SK-N-SH (cell line): ENCODE measurements around the gene STX1A. TPM values are rescaled to one million over a fixed set of nuclear protein-coding genes. Genes with fewer than 3 reads are reported as not detected.

ENCODE experiments used
- CTCF ChIA-PET: fragments of 300-600, 350-600 bp; formaldehyde crosslinking; extraction: SDS; loops from one replicate; lab custom pipeline; 2021; lab: Yijun Ruan, JAX
- POLR2A ChIA-PET: fragments of 350-600 bp; sonication (Branson Sonifier 250); formaldehyde crosslinking; extraction: SDS; loops from one replicate; lab custom pipeline; 2020; ENCODE audit warnings: antibody characterized with exemption, inconsistent platforms; lab: Yijun Ruan, JAX
- DNase-seq: peaks from one replicate; pipeline ENCODE4 v3.0.0; 2012
- H2AFZ ChIP-seq: fragments of 200-600 bp; sonication (generic); 2 replicates; pipeline ENCODE4 v1.8.1; 2016; ENCODE audit warnings: antibody characterized with exemption, mild to moderate bottlenecking, low read depth
- H3F3A ChIP-seq: fragments of 200-600 bp; sonication (generic); replicated peaks from 2 replicates; pipeline ENCODE3; 2016; ENCODE audit warnings: antibody characterized with exemption, mild to moderate bottlenecking; ENCODE audit not compliant: insufficient read depth
- H3K27ac ChIP-seq, 2 experiments: fragments of 200-500 bp in 1 of 2; fragments of 200-600 bp in 1 of 2; sonication (Bioruptor generic) in 1 of 2; sonication (generic), shearing (Covaris generic) in 1 of 2; 2 replicates each; pipeline versions ENCODE4 v1.5.1 to v1.6.1; 2014 to 2016; ENCODE audit warnings: low read depth in 2 of 2, inconsistent platforms in 1 of 2, low read length in 1 of 2, mild to moderate bottlenecking in 1 of 2, mixed read lengths in 1 of 2
- H3K27me3 ChIP-seq: fragments of 200-600 bp; sonication (generic), shearing (Covaris generic); 2 replicates; pipeline ENCODE4 v1.6.1; 2016; ENCODE audit warnings: mixed run types; ENCODE audit not compliant: insufficient read depth
- H3K36me3 ChIP-seq, 2 experiments: fragments of 200-500 bp in 1 of 2; fragments of 200-600 bp in 1 of 2; sonication (Bioruptor generic) in 1 of 2; sonication (generic) in 1 of 2; replicated peaks in 1 of 2; 2 replicates each; pipeline versions ENCODE3 to v1.5.1; 2014 to 2016; ENCODE audit warnings: low read length in 1 of 2, mild to moderate bottlenecking in 1 of 2; ENCODE audit not compliant: insufficient read depth in 2 of 2, control insufficient read depth in 1 of 2
- H3K4me1 ChIP-seq, 2 experiments: fragments of 200-500 bp in 1 of 2; fragments of 200-600 bp in 1 of 2; sonication (Bioruptor generic) in 1 of 2; sonication (generic), shearing (Covaris generic) in 1 of 2; 2 replicates each; pipeline versions ENCODE4 v1.5.1 to v1.6.1; 2014 to 2016; ENCODE audit warnings: low read depth in 1 of 2, low read length in 1 of 2, mixed run types in 1 of 2; ENCODE audit not compliant: insufficient read depth in 2 of 2, control insufficient read depth in 1 of 2
- H3K4me2 ChIP-seq: fragments of 200-600 bp; sonication (generic), shearing (Covaris generic); 2 replicates; pipeline ENCODE4 v1.6.1; 2017; ENCODE audit warnings: mixed run types
- H3K4me3 ChIP-seq, 2 experiments: fragments of 200-500 bp in 1 of 2; fragments of 200-600 bp in 1 of 2; sonication (Bioruptor generic) in 1 of 2; sonication (generic), shearing (Covaris generic) in 1 of 2; 2 replicates each; pipeline versions ENCODE4 v1.5.1 to v1.8.1; 2014 to 2016; ENCODE audit warnings: low read depth in 2 of 2, inconsistent platforms in 1 of 2, low read length in 1 of 2, mild to moderate bottlenecking in 1 of 2, mixed read lengths in 1 of 2, moderate library complexity in 1 of 2
- H3K79me2 ChIP-seq: fragments of 200-600 bp; sonication (generic); 2 replicates; pipeline ENCODE4 v1.8.1; 2017; ENCODE audit warnings: mild to moderate bottlenecking; ENCODE audit not compliant: insufficient read depth
- H3K9ac ChIP-seq: fragments of 200-600 bp; sonication (generic); 2 replicates; pipeline ENCODE4 v1.6.1; 2017; ENCODE audit warnings: mixed run types
- H3K9me2 ChIP-seq: fragments of 200-600 bp; sonication (generic); 2 replicates; pipeline ENCODE4 v1.6.1; 2017; ENCODE audit warnings: mixed run types
- H3K9me3 ChIP-seq: fragments of 200-600 bp; sonication (generic); 2 replicates; pipeline ENCODE4 v1.6.1; 2017; ENCODE audit warnings: mixed run types, mild to moderate bottlenecking, moderate library complexity
- H4K20me1 ChIP-seq: fragments of 200-600 bp; sonication (generic); 2 replicates; pipeline ENCODE4 v1.6.1; 2017; ENCODE audit warnings: mild to moderate bottlenecking, mixed run types; ENCODE audit not compliant: insufficient read depth
- CHD2 ChIP-seq: fragments of 150-350 bp; IDR thresholded peaks from 2 replicates; pipeline ENCODE4 v1.6.1; 2018; ENCODE audit warnings: low read length; ENCODE audit not compliant: partially characterized antibody
- CTCF ChIP-seq: fragments of 200-600 bp; sonication (generic); IDR thresholded peaks from 2 replicates; pipeline ENCODE4 v1.6.1; 2017; ENCODE audit warnings: antibody characterized with exemption, mild to moderate bottlenecking, moderate library complexity
- ELF1 ChIP-seq: IDR thresholded peaks from 2 replicates; pipeline ENCODE4 v1.4.0; 2012
- EZH2phosphoT487 ChIP-seq: fragments of 200-600 bp; sonication (generic); IDR thresholded peaks from 2 replicates; pipeline ENCODE4 v1.6.1; 2017; ENCODE audit warnings: low read depth, mixed run types, mild to moderate bottlenecking, antibody characterized with exemption, moderate library complexity, borderline replicate concordance
- FOSL2 ChIP-seq: IDR thresholded peaks from 2 replicates; pipeline ENCODE4 v1.4.0; 2012; ENCODE audit warnings: low read depth, mild to moderate bottlenecking, moderate library complexity, borderline replicate concordance
- JUND ChIP-seq: IDR thresholded peaks from 2 replicates; pipeline ENCODE4 v1.4.0; 2012
- MXI1 ChIP-seq: IDR thresholded peaks from 2 replicates; pipeline ENCODE4 v1.6.1; 2012; ENCODE audit warnings: mild to moderate bottlenecking, low read depth, low read length, improper control_type of control experiment
- PBX3 ChIP-seq: IDR thresholded peaks from 2 replicates; pipeline ENCODE4; 2012
- POLR2AphosphoS5 ChIP-seq: IDR thresholded peaks from 2 replicates; pipeline ENCODE4 v1.6.1; 2012; ENCODE audit warnings: low read depth, low read length
- RAD21 ChIP-seq: IDR thresholded peaks from 2 replicates; pipeline ENCODE4 v1.6.1; 2012; ENCODE audit warnings: mild to moderate bottlenecking, low read length
- REST ChIP-seq: IDR thresholded peaks from 2 replicates; pipeline ENCODE4 v1.6.1; 2012; ENCODE audit warnings: mild to moderate bottlenecking, low read depth, low read length, moderate library complexity
- SMC3 ChIP-seq: IDR thresholded peaks from 2 replicates; pipeline ENCODE4 v1.6.1; 2012; ENCODE audit warnings: low read depth, low read length, improper control_type of control experiment
- TCF12 ChIP-seq: IDR thresholded peaks from 2 replicates; pipeline ENCODE4 v1.4.0; 2012
- TEAD4 ChIP-seq: IDR thresholded peaks from 2 replicates; pipeline ENCODE4 v1.4.0; 2012; ENCODE audit warnings: mild to moderate bottlenecking, borderline replicate concordance; ENCODE audit not compliant: insufficient read depth
- USF1 ChIP-seq: IDR thresholded peaks from 2 replicates; pipeline ENCODE4 v1.4.0; 2012; ENCODE audit warnings: low read depth, borderline replicate concordance
- USF2 ChIP-seq: fragments of 150-350 bp; IDR thresholded peaks from 2 replicates; pipeline ENCODE4 v1.6.1; 2017; ENCODE audit warnings: antibody characterized with exemption, low read length, low read depth, borderline replicate concordance
- YY1 ChIP-seq: IDR thresholded peaks from 2 replicates; pipeline ENCODE4 v1.4.0; 2012; ENCODE audit warnings: low read depth, mild to moderate bottlenecking
- WGBS: methylation state at CpG from one replicate; pipeline ENCODE4 v1.1.6; 2017; ENCODE audit warnings: low lambda C conversion rate; 5-methylcytosine and 5-hydroxymethylcytosine counted together
- polyA plus RNA-seq, 3 experiments: library from polyadenylated mRNA; depleted of rRNA; stranded (reverse); fragments of >200 nt; gene quantifications; 2 replicates each; pipeline ENCODE4 v1.2.3, GENCODE V29; 2012

Gene STX1A
- polyA plus RNA-seq, 1 of the 3 experiments (the other 2 are of a cell fraction): 91.1 TPM

- TF ChIP-seq PBX3 (no peak), TCF12 (no peak), CHD2 (no peak), POLR2AphosphoS5 (no peak)
Measured at GRCh38 chr7:73698410-73698809, 21.1 kb downstream of the STX1A start (continued).

GRCh38 chr7:73696372-73696771 lies 23.1 kb downstream of the STX1A start:
- TF ChIP-seq USF2 (no peak), FOSL2 (no peak), RAD21 (no peak), EZH2phosphoT487 (no peak), CTCF (no peak), TEAD4 (no peak), MXI1 (no peak), SMC3 (no peak), JUND (no peak), YY1 (no peak), ELF1 (no peak), USF1 (no peak), REST (no peak)
- TF ChIP-seq, all 33 proteins: peak for 0
- Histone ChIP-seq H3K9me3 (no peaks in the 10 kb centered on the region), H3K9ac (no peak overlapping the region), H3K36me3 (peaks cover 29 to 81% of the 10 kb centered on the region in 2 experiments), H3K9me2 (no peaks in the 10 kb centered on the region), H2AFZ (no peak overlapping the region), H3F3A (peaks cover 23% of the 10 kb centered on the region), H3K4me2 (no peak overlapping the region), H4K20me1 (peaks cover 8% of the 10 kb centered on the region; the same call in 1 of the 2 replicates), H3K4me3 (no peak overlapping the region), H3K4me1 (no peaks in the 10 kb centered on the region), H3K27ac (no peak overlapping the region), H3K79me2 (no peaks in the 10 kb centered on the region), H3K27me3 (no peaks in the 10 kb centered on the region)
- 92% methylated on average over 4 of the region's 4 CpGs for WGBS
- ChIA-PET POLR2A (interaction anchor here (0.8 kb wide), 1 partner anchor 15 kb away, joined by 3 read pairs; no protein-coding TSS in a partner anchor), CTCF (interaction anchor here (0.9 to 8.8 kb wide), 7 partner anchors 22 to 510 kb away, joined by 3 to 70 read pairs (median 3); partner anchors contain the start of gene VPS37D)
- DNase-seq: no peak
